ENCODE results near the gene SDF4. TPM values are rescaled to one million over a fixed set of nuclear protein-coding genes. Genes with fewer than 3 reads are reported as not detected.

Gene SDF4
- total RNA-seq, 4 donors from 2014 or later: 42.6 to 143 (median 87.8) TPM

DNA sequence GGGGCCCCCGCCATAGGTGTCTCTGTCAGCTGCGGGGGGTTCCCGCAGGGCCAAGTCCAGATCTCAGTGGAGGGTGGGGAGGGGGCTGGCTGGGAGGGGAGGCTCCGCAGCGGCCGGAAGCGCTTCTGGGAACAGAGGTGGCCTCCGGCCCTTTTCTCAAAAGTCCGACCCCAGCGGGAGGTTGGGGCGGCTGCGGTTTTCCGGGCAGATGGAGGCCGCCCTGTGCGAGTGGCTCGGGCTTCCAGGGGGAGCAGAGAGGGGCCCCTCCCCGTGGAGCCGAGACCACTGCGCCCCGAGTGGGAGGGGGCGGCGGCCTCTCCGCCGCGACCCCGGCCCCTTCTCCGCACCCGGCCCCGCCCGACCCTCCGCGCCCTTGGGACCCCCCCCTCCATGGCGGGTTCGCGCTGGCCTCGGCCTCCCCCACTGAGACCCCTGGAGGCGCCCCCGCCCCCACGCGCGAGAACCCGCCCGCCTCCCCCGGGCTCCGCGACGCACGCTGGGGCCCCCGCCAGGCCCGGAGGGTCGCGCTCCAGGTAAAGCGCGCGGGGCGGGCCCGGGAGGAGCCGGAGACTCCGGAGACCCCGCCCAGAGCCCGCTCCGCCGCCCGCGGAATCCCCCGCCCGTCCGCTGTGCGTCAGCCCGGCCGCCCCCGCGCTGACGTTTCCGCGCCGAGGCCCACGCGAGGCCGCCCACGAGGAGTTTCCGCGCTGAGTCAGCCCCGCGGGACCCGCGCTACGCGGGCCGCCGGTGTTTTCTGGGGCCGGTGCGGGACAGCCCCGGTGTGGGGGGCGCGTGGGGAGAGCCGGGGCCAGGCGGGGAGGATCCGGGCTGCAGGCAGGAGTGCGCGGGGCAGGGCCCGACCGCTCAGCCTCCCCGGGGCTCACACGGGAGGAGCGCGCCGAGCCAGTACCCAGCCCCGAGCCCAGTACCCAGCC lies 30.7 kb downstream of the SDF4 start:
- TF ChIP-seq, protein P1, sequence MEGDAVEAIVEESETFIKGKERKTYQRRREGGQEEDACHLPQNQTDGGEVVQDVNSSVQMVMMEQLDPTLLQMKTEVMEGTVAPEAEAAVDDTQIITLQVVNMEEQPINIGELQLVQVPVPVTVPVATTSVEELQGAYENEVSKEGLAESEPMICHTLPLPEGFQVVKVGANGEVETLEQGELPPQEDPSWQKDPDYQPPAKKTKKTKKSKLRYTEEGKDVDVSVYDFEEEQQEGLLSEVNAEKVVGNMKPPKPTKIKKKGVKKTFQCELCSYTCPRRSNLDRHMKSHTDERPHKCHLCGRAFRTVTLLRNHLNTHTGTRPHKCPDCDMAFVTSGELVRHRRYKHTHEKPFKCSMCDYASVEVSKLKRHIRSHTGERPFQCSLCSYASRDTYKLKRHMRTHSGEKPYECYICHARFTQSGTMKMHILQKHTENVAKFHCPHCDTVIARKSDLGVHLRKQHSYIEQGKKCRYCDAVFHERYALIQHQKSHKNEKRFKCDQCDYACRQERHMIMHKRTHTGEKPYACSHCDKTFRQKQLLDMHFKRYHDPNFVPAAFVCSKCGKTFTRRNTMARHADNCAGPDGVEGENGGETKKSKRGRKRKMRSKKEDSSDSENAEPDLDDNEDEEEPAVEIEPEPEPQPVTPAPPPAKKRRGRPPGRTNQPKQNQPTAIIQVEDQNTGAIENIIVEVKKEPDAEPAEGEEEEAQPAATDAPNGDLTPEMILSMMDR (IDR thresholded peaks at IDR 0.05; ENCODE audit: low read depth): no peak

DNA sequence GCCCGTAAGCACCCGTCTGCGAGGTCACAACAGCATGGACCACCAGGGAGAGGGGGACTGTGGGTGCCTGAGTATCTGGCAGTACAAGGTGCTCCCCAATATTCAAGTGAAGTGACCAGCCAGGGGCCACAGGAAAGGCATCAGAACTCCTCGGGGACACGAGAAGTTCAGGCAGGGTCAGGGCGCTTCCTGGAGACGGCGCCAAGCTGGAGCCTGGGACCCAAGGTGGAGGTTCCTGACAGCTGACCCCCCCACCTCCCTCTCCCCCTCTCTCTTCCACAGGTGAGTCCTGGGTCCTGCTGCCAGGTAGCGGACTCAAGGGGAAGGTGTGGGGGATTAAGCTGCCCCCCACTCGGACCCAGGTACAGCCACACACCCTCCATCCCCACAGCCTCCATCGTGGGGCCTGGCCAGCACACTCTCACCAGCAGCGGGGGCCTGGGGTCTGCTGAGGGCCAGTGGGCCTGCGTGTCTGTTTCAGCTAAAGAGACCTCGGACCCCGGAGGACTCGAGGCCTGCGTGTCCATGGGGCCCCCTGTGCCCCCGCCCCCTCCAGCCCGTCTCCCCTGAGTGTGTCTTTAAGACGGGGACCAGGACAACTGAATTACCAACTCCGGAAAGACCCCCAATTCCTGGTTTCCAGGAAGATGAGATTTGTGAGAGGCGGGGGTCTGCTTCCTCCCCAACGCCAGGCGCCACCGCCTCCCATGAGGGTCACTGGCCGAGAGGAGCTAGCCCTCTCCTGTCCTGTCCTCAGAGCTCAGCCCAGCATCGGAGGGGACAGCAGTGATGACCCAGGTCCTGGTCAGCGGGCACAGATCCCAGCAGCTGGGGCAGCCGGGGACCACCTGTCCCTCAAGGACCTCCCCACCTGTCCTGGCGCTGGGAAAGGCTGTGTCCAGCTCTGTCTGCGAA lies 31.6 kb downstream of the SDF4 start:
- TF ChIP-seq, protein P1 (IDR thresholded peaks at IDR 0.05; ENCODE audit: low read depth): no peak

DNA sequence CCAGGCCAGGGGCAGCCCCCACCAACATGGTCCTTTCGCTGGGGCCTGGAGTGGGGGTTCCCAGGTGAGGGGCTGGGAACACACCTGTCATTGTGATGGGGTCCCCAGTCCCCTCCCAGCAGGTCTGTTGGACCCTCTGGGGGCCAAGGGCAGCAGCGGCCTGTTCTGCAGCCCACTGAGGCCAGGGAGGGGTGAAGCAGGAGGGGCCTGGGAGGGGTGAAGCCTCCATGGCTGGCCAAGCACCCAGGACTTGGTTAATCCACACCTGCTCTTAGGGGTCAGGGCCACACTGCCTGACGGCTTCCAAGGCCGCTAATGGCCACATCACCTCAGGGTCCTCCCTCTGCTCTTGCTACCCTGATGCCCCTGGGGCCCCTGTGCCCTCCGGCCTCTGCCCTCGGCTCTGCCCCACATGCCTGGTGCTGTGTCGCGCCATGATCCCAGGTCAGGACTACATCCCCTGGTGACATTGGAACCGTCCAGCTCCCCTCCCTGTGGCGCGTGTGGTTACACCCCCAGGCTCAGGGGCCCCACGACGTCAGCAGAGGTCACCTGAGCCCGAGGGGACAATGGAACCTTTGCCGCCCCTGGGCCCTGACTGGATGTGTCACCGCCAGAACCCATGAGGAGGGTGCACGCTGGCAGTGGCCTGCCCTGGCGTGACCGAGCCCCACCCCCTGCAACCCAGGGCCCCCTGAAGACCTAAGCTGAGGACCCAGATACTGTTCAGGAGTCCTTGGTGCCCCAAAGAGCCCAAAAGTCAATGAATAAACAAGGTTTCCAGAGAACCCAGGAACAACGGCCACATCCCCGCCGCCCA lies 32.5 kb downstream of the SDF4 start:
- TF ChIP-seq, protein P1 (IDR thresholded peaks at IDR 0.05; ENCODE audit: low read depth): no peak

DNA sequence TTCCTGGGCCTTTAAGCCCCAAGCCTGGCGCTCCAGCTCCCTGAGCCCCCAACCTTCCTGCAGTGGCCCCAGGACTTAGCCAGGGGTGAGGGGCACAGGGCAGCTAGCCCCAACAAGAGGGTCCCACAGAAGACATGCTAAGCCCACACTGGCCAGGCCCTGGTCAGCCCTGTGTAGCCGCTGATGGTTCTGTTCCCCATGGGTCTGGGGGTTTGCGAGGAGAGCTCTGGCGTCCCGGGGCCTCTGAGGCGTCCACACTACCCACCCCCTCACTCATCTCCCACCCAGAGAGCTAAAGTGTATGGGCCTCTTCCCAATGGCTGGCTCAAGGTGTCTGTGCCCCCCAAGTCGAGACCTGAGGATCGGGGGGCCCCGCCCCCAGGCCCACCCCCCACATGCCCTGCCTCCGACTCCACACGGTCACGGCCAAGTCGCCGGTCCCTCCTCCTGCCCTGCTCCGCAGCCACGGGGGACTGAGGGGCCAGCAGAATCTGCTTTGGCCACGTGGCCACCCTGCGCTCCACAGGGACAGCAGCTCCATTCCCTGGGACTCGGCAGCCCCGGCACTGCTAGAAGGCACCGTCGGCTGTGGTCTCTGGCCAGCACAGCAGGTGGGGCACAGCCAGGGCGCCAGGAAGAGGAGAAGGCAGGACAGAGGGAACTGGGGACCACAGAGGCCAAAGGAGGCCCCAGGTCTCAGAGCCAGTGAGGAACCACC lies 33.2 kb downstream of the SDF4 start:
- TF ChIP-seq, protein P1 (IDR thresholded peaks at IDR 0.05; ENCODE audit: low read depth): no peak

DNA sequence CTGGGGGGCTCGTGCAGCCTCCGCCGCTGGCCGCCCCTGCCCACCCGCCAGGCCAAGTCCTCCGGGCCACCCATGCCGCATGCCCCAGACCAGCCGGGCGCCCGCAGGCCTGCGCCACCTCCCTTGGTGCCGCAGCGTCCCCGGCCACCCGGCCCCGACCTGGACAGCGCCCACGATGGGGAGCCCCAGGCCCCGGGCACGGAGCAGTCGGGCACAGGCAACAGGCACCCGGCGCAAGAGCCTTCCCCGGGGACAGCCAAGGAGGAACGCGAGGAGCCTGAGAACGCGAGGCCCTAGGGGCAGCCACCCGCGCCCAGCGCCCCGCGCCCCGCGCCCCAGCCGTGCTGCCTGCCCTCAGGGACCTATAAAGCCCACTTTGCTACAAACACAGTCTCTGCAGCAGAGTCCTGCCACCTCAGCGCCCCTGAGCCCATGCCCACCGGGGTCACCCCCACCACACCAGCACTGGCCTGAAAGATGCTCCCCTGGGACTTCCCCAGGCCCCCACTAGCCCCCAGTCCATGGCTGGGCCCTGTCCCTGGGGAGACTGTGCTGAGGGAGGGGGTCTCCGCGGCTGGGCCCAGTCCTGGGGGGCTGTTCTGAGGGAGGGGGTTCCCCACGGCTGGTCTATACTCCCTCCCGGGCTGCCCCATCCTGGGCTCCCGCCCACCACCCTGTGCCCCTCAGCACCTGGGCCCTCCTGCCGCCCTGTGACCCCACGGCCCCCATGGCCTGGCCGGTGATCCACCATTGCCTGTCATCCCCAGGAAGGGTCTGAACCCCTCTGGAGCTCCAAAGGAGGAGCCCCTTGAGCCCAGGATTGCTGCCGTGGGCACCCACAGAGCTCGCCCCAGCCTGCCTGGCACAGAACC lies 34.0 kb downstream of the SDF4 start:
- TF ChIP-seq, protein P1 (IDR thresholded peaks at IDR 0.05; ENCODE audit: low read depth): no peak

DNA sequence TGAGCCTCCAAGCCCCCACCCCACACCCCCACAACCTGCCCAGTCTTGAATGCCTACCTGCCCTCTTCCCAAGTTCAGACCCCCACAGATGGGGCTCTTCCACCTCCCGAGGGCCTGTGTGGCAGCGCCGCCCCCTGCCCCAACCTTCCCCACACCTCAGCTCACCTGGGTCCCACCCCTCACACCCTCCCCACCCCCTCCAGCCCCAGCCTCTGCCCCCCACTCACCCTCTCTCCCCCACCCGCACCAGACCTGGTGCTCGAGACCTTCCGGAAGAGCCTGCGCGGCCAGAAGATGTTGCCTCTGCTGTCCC lies 34.7 kb downstream of the SDF4 start:
- TF ChIP-seq, protein P1 (IDR thresholded peaks at IDR 0.05; ENCODE audit: low read depth): no peak
